OCI-LY7 (cell line): Measurements from ENCODE around the gene MAP4.

Experiments
- EZH2phosphoT487 ChIP-seq: fragments of 200-600 bp; sonication (generic); IDR thresholded peaks from 2 replicates; pipeline ENCODE4 v1.6.1; 2018; ENCODE audit warnings: low read depth, borderline replicate concordance, mild to moderate bottlenecking, mixed run types, antibody characterized with exemption, low read length, moderate library complexity, mixed read lengths
- TF ChIP-seq, protein P1 (sequence below): fragments of 200-600 bp; sonication (generic); conservative IDR thresholded peaks from 2 replicates; pipeline ENCODE4 v1.5.1; 2014; ENCODE audit warnings: mild to moderate bottlenecking, antibody characterized with exemption, low read length, moderate library complexity, mixed read lengths

GRCh38 chr3:47877290-47877689 is 138.9 kb downstream of the MAP4 start:
- TF ChIP-seq, protein P1, sequence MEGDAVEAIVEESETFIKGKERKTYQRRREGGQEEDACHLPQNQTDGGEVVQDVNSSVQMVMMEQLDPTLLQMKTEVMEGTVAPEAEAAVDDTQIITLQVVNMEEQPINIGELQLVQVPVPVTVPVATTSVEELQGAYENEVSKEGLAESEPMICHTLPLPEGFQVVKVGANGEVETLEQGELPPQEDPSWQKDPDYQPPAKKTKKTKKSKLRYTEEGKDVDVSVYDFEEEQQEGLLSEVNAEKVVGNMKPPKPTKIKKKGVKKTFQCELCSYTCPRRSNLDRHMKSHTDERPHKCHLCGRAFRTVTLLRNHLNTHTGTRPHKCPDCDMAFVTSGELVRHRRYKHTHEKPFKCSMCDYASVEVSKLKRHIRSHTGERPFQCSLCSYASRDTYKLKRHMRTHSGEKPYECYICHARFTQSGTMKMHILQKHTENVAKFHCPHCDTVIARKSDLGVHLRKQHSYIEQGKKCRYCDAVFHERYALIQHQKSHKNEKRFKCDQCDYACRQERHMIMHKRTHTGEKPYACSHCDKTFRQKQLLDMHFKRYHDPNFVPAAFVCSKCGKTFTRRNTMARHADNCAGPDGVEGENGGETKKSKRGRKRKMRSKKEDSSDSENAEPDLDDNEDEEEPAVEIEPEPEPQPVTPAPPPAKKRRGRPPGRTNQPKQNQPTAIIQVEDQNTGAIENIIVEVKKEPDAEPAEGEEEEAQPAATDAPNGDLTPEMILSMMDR = no peak
- no peak for TF ChIP-seq EZH2phosphoT487
